ENCODE measurements around the gene CMTR2.

DNA sequence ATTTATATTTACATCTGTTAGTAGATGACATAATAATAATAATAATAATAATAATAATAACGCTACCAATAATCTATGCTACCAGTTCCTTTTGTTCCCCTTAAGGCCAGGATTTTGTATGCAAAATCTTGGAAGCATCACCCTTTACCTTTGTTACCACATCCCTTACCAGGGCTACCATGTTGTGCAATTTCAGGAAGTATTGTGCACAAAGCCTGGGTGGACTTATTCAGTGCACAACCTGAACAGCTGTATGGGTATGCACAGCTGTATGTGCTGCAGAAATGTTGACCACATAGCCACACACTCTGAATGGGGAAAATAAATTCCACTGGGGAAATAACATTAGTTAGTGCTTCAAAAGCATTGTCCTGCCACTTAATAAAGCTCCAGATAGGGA, 49.4 kb upstream of the CMTR2 start:
- TF ChIP-seq, protein P1, sequence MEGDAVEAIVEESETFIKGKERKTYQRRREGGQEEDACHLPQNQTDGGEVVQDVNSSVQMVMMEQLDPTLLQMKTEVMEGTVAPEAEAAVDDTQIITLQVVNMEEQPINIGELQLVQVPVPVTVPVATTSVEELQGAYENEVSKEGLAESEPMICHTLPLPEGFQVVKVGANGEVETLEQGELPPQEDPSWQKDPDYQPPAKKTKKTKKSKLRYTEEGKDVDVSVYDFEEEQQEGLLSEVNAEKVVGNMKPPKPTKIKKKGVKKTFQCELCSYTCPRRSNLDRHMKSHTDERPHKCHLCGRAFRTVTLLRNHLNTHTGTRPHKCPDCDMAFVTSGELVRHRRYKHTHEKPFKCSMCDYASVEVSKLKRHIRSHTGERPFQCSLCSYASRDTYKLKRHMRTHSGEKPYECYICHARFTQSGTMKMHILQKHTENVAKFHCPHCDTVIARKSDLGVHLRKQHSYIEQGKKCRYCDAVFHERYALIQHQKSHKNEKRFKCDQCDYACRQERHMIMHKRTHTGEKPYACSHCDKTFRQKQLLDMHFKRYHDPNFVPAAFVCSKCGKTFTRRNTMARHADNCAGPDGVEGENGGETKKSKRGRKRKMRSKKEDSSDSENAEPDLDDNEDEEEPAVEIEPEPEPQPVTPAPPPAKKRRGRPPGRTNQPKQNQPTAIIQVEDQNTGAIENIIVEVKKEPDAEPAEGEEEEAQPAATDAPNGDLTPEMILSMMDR (IDR thresholded peaks at IDR 0.05), result no peak
- TF ChIP-seq POLR2A (IDR thresholded peaks at IDR 0.05), result no peak
